Skin of body (tissue), 2 donors: Measurements from ENCODE around the gene CLRN3. TPM values are rescaled to one million over a fixed set of nuclear protein-coding genes. Genes with fewer than 3 reads are reported as not detected.

Experiments
- DNase-seq: peaks from one replicate; lab custom pipeline; 2025; lab: John Stamatoyannopoulos, UW
- total RNA-seq: library from RNA; depleted of rRNA; stranded (reverse); fragments of >200 nt; gene quantifications from one replicate; pipeline ENCODE4 v1.2.3, GENCODE V29; 2014

Gene CLRN3
- total RNA-seq, 1 donor from 2014 or later: 0.39 TPM

GRCh38 chr10:127899766-127900387 is 7.1 kb upstream of the CLRN3 start:
- DNase-seq: no peak

GRCh38 chr10:127897177-127897576 is 4.4 kb upstream of the CLRN3 start:
- DNase-seq: no peak

GRCh38 chr10:127896590-127896989 is 3.8 kb upstream of the CLRN3 start:
- DNase-seq: no peak

- no peak for DNase-seq
These were observed 1.4 kb upstream of the CLRN3 start for GRCh38 chr10:127894146-127894545.

- DNase-seq: no peak
These were observed 1.9 kb downstream of the CLRN3 start for GRCh38 chr10:127890832-127891334.

GRCh38 chr10:127890216-127890615 is 2.5 kb downstream of the CLRN3 start:
- DNase-seq: no peak

- peak; percentile 19 for DNase-seq
These were observed 3.0 kb downstream of the CLRN3 start for GRCh38 chr10:127889605-127890195.

GRCh38 chr10:127888521-127889312 is 4.0 kb downstream of the CLRN3 start:
- DNase-seq: no peak

GRCh38 chr10:127887541-127888415 is 5.0 kb downstream of the CLRN3 start:
- no peak for DNase-seq

- no peak for DNase-seq
These were observed 6.2 kb downstream of the CLRN3 start for GRCh38 chr10:127886371-127887051.

- no peak for DNase-seq
These were observed 8.2 kb downstream of the CLRN3 start for GRCh38 chr10:127884501-127884900.

GRCh38 chr10:127883516-127883915 is 9.2 kb downstream of the CLRN3 start:
- DNase-seq: no peak

- DNase-seq: no peak
These were observed 9.8 kb downstream of the CLRN3 start for GRCh38 chr10:127882801-127883459.

GRCh38 chr10:127882391-127882790 is 10.3 kb downstream of the CLRN3 start:
- DNase-seq: no peak

- DNase-seq: no peak
These were observed 11.5 kb downstream of the CLRN3 start for GRCh38 chr10:127881262-127881661.

GRCh38 chr10:127880557-127880956 is 12.2 kb downstream of the CLRN3 start:
- DNase-seq: no peak

GRCh38 chr10:127878475-127879055 is 14.2 kb downstream of the CLRN3 start:
- no peak for DNase-seq

GRCh38 chr10:127877699-127878098 is 15.0 kb downstream of the CLRN3 start:
- DNase-seq: no peak

- no peak for DNase-seq
These were observed 15.6 kb downstream of the CLRN3 start for GRCh38 chr10:127877116-127877515.

- no peak for DNase-seq
These were observed 16.8 kb downstream of the CLRN3 start for GRCh38 chr10:127875916-127876315.
